Cardiac muscle cell (in vitro differentiated cells and primary cell): ENCODE measurements around the gene IFTAP. TPM values are rescaled to one million over a fixed set of nuclear protein-coding genes. Genes with fewer than 3 reads are reported as not detected.

Experiments
- DNase-seq, 2 donors: peaks; one replicate each; pipeline versions ENCODE4 v3.0.0 to v3.0.0-alpha.2; 2010 to 2017; ENCODE audit warnings: low read depth in 1 of 2, low spot score in 1 of 2
- H3K27ac ChIP-seq: fragments of 200-600 bp; sonication (generic); 2 replicates; pipeline ENCODE4 v1.5.1; 2016
- H3K27me3 ChIP-seq: fragments of 200-600 bp; sonication (generic); 2 replicates; pipeline ENCODE4 v1.6.0; 2016; ENCODE audit warnings: control low read depth
- H3K36me3 ChIP-seq: fragments of 200-600 bp; sonication (generic); 2 replicates; pipeline ENCODE4 v1.5.1; 2016; ENCODE audit warnings: control low read depth
- H3K4me1 ChIP-seq: fragments of 200-600 bp; sonication (generic); 2 replicates; pipeline ENCODE4 v1.8.1; 2017; ENCODE audit warnings: low read depth, mild to moderate bottlenecking, mixed run types
- H3K4me3 ChIP-seq: fragments of 200-600 bp; sonication (generic); 2 replicates; pipeline ENCODE4 v1.5.1; 2016; ENCODE audit warnings: mild to moderate bottlenecking
- H3K9me3 ChIP-seq: fragments of 200-600 bp; sonication (generic); 2 replicates; pipeline ENCODE4 v1.5.1; 2017; ENCODE audit warnings: low read depth, mild to moderate bottlenecking, control low read depth
- CTCF ChIP-seq: IDR thresholded peaks from 2 replicates; pipeline ENCODE4 v1.5.1; 2012; ENCODE audit warnings: low read depth, mild to moderate bottlenecking, low read length
- polyA plus RNA-seq: library from polyadenylated mRNA; unstranded; fragments of >200 nt; fragmentation: Nextera tagmentation; extraction: Ambion mirVana; gene quantifications from 2 replicates; pipeline ENCODE4 v1.2.1, GENCODE V29; 2016
- total RNA-seq: library from RNA; depleted of rRNA; stranded (reverse); fragments of >200 nt; gene quantifications from 2 replicates; pipeline ENCODE4 v1.2.3, GENCODE V29; 2016

Gene IFTAP
- total and polyA plus RNA-seq, 2 experiments from 2014 or later = 57.1 to 67.3 TPM

- no peak for TF ChIP-seq CTCF
- Histone ChIP-seq H3K4me1 (no peaks in the 10 kb centered on the region), H3K36me3 (no peaks in the 10 kb centered on the region), H3K27me3 (no peaks in the 10 kb centered on the region), H3K4me3 (no peak overlapping the region), H3K27ac (no peak overlapping the region), H3K9me3 (no peaks in the 10 kb centered on the region)
- DNase-seq = no peak
Observed at GRCh38 chr11:36620246-36620645, 25.9 kb downstream of the IFTAP start.

- H3K36me3 ChIP-seq = no peaks in the 10 kb centered on the region
- no peaks in the 10 kb centered on the region for H3K4me1 ChIP-seq
- H3K27ac ChIP-seq = no peak overlapping the region
- H3K9me3 ChIP-seq = no peaks in the 10 kb centered on the region
- H3K4me3 ChIP-seq = no peak overlapping the region
- peak; percentile 21 to 49 for DNase-seq
- TF ChIP-seq CTCF = peak; percentile 59
- H3K27me3 ChIP-seq = no peaks in the 10 kb centered on the region
Observed at GRCh38 chr11:36622431-36623136, 28.3 kb downstream of the IFTAP start.

GRCh38 chr11:36623494-36623893 lies 29.2 kb downstream of the IFTAP start:
- Histone ChIP-seq H3K4me3 (no peak overlapping the region), H3K36me3 (no peaks in the 10 kb centered on the region), H3K9me3 (no peaks in the 10 kb centered on the region), H3K27me3 (no peaks in the 10 kb centered on the region), H3K27ac (no peak overlapping the region), H3K4me1 (no peaks in the 10 kb centered on the region)
- no peak for DNase-seq
- no peak for TF ChIP-seq CTCF

GRCh38 chr11:36627006-36627405 lies 32.7 kb downstream of the IFTAP start:
- H3K36me3 ChIP-seq = no peaks in the 10 kb centered on the region
- no peak for TF ChIP-seq CTCF
- H3K4me3 ChIP-seq = no peak overlapping the region
- H3K27me3 ChIP-seq = no peaks in the 10 kb centered on the region
- no peaks in the 10 kb centered on the region for H3K9me3 ChIP-seq
- DNase-seq = no peak
- H3K4me1 ChIP-seq = no peaks in the 10 kb centered on the region
- no peak overlapping the region for H3K27ac ChIP-seq

GRCh38 chr11:36627471-36627870 lies 33.2 kb downstream of the IFTAP start:
- no peak for TF ChIP-seq CTCF
- Histone ChIP-seq H3K4me1 (no peaks in the 10 kb centered on the region), H3K9me3 (no peaks in the 10 kb centered on the region), H3K4me3 (no peak overlapping the region), H3K27ac (no peak overlapping the region), H3K27me3 (no peaks in the 10 kb centered on the region), H3K36me3 (no peaks in the 10 kb centered on the region)
- no peak for DNase-seq
